Body of pancreas (tissue), 4 donors: ENCODE data around the gene FBXO8. TPM values are rescaled to one million over a fixed set of nuclear protein-coding genes. Genes with fewer than 3 reads are reported as not detected.

Source experiments
- ATAC-seq: fragments of 150-250 bp; one replicate; pipeline ENCODE4 v1.9.1; 2016
- DNase-seq, 4 donors: peaks; one replicate each; pipeline ENCODE4 v3.0.0-alpha.2; 2019
- H3K27ac ChIP-seq, 4 donors: fragments of 200-600 bp; sonication (generic); 1 replicate in 3 of 4; 2 replicates in 1 of 4; pipeline versions ENCODE4 v1.5.1 to v1.6.1; 2016 to 2019; ENCODE audit warnings: mild to moderate bottlenecking in 1 of 4, mixed read lengths in 1 of 4, moderate library complexity in 1 of 4
- H3K27me3 ChIP-seq, 2 donors: fragments of 200-600 bp; sonication (generic); one replicate each; pipeline ENCODE4 v1.6.0; 2016; ENCODE audit warnings: mild to moderate bottlenecking in 1 of 2
- H3K36me3 ChIP-seq, 2 donors: fragments of 200-600 bp; sonication (generic); replicated peaks in 1 of 2; 2 replicates each; pipeline ENCODE4 v1.5.1; 2016; ENCODE audit warnings: low read depth in 2 of 2; ENCODE audit not compliant: insufficient read depth in 1 of 2
- H3K4me1 ChIP-seq: fragments of 200-600 bp; sonication (generic); one replicate; pipeline ENCODE4 v1.6.0; 2016
- H3K4me3 ChIP-seq, 2 donors: fragments of 200-600 bp; sonication (generic); 1 replicate in 1 of 2; 2 replicates in 1 of 2; pipeline ENCODE4 v1.5.1; 2016 to 2019
- H3K9me3 ChIP-seq, 3 donors: fragments of 200-600 bp; sonication (generic); 1 replicate in 2 of 3; 2 replicates in 1 of 3; pipeline ENCODE4 v1.5.1; 2016
- CTCF ChIP-seq, 7 experiments: fragments of 450-650 bp in 4 of 7; fragments of 200-600 bp in 3 of 7; sonication (generic) in 3 of 7; IDR thresholded peaks; one replicate each; pipeline ENCODE4 v1.5.1; 2016 to 2019; ENCODE audit warnings: antibody characterized with exemption in 7 of 7
- POLR2A ChIP-seq, 3 donors: fragments of 450-650 bp; IDR thresholded peaks; one replicate each; pipeline ENCODE4 v1.6.1; 2016; ENCODE audit warnings: antibody characterized with exemption in 3 of 3, mild to moderate bottlenecking in 2 of 3
- WGBS, 2 donors: methylation state at CpG; one replicate each; pipeline ENCODE4 v1.1.5; 2017; 5-methylcytosine and 5-hydroxymethylcytosine counted together
- intact Hi-C: fragments of 100-400 bp; cut with DNase I; formaldehyde crosslinking; loops from one replicate; pipeline ENCODE4 v1.15.1; 2023
- total RNA-seq, 2 donors: library from RNA; depleted of rRNA; stranded (reverse); fragments of >200 nt; gene quantifications; one replicate each; pipeline ENCODE4 v1.1.0, GENCODE V29; 2016

FBXO8 gene
- total RNA-seq, 2 donors from 2014 or later: 3.6 to 12.5 TPM

- 89 to 92% methylated on average over 1 of the region's 1 CpG for WGBS, 2 donors
- ATAC-seq: no peak
Observed at GRCh38 chr4:174316546-174316945, 33.1 kb upstream of the FBXO8 start.

GRCh38 chr4:174314770-174315169 is 31.3 kb upstream of the FBXO8 start:
- intact Hi-C loops: no loop called here
- WGBS, 2 donors: 80 to 87% methylated on average over 3 of the region's 3 CpGs
- no peak for ATAC-seq
- H3K4me3 ChIP-seq: no peak overlapping the region
- no peaks in the 10 kb centered on the region for H3K27me3 ChIP-seq
- H3K4me1 ChIP-seq: no peaks in the 10 kb centered on the region
- H3K9me3 ChIP-seq: no peaks in the 10 kb centered on the region
- no peak for TF ChIP-seq CTCF (IDR thresholded peaks at IDR 0.05)
- no peak for TF ChIP-seq POLR2A (IDR thresholded peaks at IDR 0.05)
- DNase-seq: no peak
- no peak overlapping the region for H3K27ac ChIP-seq
- peaks cover 0 to 2% of the 10 kb centered on the region in 2 donors for H3K36me3 ChIP-seq

More at GRCh38 chr4:174316546-174316945, 33.1 kb upstream of the FBXO8 start:
- no peak for DNase-seq
- TF ChIP-seq POLR2A (IDR thresholded peaks at IDR 0.05) (no peak), CTCF (IDR thresholded peaks at IDR 0.05) (no peak)
- no peak overlapping the region for H3K4me3 ChIP-seq
- H3K27ac ChIP-seq: no peak overlapping the region
- H3K4me1 ChIP-seq: no peaks in the 10 kb centered on the region
- peaks cover 0 to 2% of the 10 kb centered on the region in 2 donors for H3K36me3 ChIP-seq
- no peaks in the 10 kb centered on the region for H3K27me3 ChIP-seq
- intact Hi-C loops: no loop called here
- H3K9me3 ChIP-seq: no peaks in the 10 kb centered on the region

GRCh38 chr4:174314274-174314673 is 30.8 kb upstream of the FBXO8 start:
- DNase-seq (no peak), ATAC-seq (no peak)
- intact Hi-C loops: no loop called here
- Histone ChIP-seq H3K27ac (no peak overlapping the region), H3K4me1 (no peaks in the 10 kb centered on the region), H3K36me3 (peaks cover 0 to 2% of the 10 kb centered on the region in 2 donors), H3K4me3 (no peak overlapping the region), H3K9me3 (no peaks in the 10 kb centered on the region), H3K27me3 (no peaks in the 10 kb centered on the region)
- TF ChIP-seq POLR2A (IDR thresholded peaks at IDR 0.05): no peak
- no peak for TF ChIP-seq CTCF (IDR thresholded peaks at IDR 0.05)
- 95 to 98% methylated on average over 3 of the region's 3 CpGs for WGBS, 2 donors

- intact Hi-C loops: no loop called here
- H3K4me1 ChIP-seq: no peaks in the 10 kb centered on the region
- no peak overlapping the region for H3K27ac ChIP-seq
- WGBS, 2 donors: 92 to 97% methylated on average over 3 of the region's 3 CpGs
- no peaks in the 10 kb centered on the region for H3K9me3 ChIP-seq
- H3K36me3 ChIP-seq: peaks cover 0 to 2% of the 10 kb centered on the region in 2 donors
- no peak for TF ChIP-seq POLR2A (IDR thresholded peaks at IDR 0.05)
- no peak for TF ChIP-seq CTCF (IDR thresholded peaks at IDR 0.05)
- ATAC-seq: no peak
- DNase-seq: no peak
- H3K27me3 ChIP-seq: no peaks in the 10 kb centered on the region
- H3K4me3 ChIP-seq: no peak overlapping the region
Observed at GRCh38 chr4:174312993-174313392, 29.5 kb upstream of the FBXO8 start.

GRCh38 chr4:174307694-174308093 is 24.2 kb upstream of the FBXO8 start:
- Histone ChIP-seq H3K4me3 (no peak overlapping the region), H3K4me1 (no peaks in the 10 kb centered on the region), H3K27ac (no peak overlapping the region), H3K36me3 (no peaks in the 10 kb centered on the region), H3K27me3 (no peaks in the 10 kb centered on the region), H3K9me3 (no peaks in the 10 kb centered on the region)
- TF ChIP-seq POLR2A (IDR thresholded peaks at IDR 0.05) (no peak), CTCF (IDR thresholded peaks at IDR 0.05) (no peak)
- intact Hi-C loops: no loop called here
- no peak for DNase-seq
- ATAC-seq: no peak
- WGBS, 2 donors: 88 to 89% methylated on average over 4 of the region's 4 CpGs
